ENCODE data around the gene USP17L25. TPM values are rescaled to one million over a fixed set of nuclear protein-coding genes. Genes with fewer than 3 reads are reported as not detected.
"Not testable (repeated sequence)": the region's sequence is repeated elsewhere in the genome, so short reads cannot be mapped to it uniquely, and the experiment has no call there.

USP17L25 gene, protein sequence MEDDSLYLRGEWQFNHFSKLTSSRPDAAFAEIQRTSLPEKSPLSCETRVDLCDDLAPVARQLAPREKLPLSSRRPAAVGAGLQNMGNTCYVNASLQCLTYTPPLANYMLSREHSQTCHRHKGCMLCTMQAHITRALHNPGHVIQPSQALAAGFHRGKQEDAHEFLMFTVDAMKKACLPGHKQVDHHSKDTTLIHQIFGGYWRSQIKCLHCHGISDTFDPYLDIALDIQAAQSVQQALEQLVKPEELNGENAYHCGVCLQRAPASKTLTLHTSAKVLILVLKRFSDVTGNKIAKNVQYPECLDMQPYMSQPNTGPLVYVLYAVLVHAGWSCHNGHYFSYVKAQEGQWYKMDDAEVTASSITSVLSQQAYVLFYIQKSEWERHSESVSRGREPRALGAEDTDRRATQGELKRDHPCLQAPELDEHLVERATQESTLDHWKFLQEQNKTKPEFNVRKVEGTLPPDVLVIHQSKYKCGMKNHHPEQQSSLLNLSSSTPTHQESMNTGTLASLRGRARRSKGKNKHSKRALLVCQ
- total RNA-seq (2022): not detected in 2 replicates
- not detected for Bru-seq, nascent RNA
- not detected for BruChase-seq, experiment 1, labeled RNA remaining after a 6-hour chase
- not detected for BruChase-seq, experiment 2, labeled RNA remaining after a 2-hour chase
- long read RNA-seq: 0 reads

DNA sequence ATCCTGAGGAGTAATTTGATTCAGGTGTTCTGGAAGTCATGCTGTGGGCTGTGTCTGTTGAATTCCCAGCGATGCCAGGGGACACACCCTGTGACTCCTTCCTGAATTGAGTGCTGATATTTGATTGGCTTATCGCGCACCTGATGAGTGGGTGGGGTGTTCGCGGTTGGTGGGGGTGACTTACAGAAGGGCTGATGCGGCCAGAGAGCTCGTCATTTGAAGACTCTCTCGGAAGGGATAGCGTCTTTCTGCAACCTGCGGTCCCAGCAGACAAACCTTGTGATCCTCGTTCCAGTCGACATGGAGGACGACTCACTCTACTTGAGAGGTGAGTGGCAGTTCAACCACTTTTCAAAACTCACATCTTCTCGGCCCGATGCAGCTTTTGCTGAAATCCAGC lies at the start of gene USP17L25:
USP17L25 (plus strand) TSS at position 301 of the 400 bp plus-strand sequence; CDS start at position 301, 0 bp downstream.
- intact Hi-C loops (cut with micrococcal nuclease); CTCF ChIA-PET; H3K27me3 Mint-ChIP-seq (ENCODE audit: insufficient read depth, unreplicated experiment); POLR2A ChIA-PET; H3K36me3 Mint-ChIP-seq (ENCODE audit: insufficient read depth, unreplicated experiment); H3K9me3 Mint-ChIP-seq (ENCODE audit: unreplicated experiment); H3K27ac Mint-ChIP-seq (ENCODE audit: low read depth, unreplicated experiment); BruUV-seq (replicated peaks); DNase-seq (ENCODE audit: unreplicated experiment); H3K4me1 Mint-ChIP-seq (ENCODE audit: insufficient read depth, unreplicated experiment); H3K4me3 Mint-ChIP-seq (ENCODE audit: unreplicated experiment): not testable (repeated sequence)

DNA sequence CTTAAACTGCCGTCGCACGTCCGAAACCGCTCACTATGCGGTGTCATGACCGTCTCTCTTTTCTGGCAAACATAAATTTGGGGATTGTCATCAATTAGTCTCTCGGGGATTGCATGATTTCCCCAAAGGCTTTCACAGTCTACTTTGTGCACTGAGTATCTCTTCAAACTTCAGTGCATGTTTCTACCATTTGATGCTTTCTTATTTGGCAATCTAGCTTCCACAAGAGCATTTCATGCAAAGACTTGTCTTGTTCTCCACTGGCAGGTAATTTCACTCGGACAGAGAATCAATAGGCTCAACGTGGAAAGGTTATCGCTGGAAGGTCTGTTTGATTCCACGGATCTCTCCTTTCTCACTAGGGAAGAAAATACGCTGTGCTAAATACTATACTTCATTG lies 5.5 kb upstream of the USP17L25 start:
- DNase-seq (ENCODE audit: unreplicated experiment); H3K27ac Mint-ChIP-seq (ENCODE audit: low read depth, unreplicated experiment); intact Hi-C loops (cut with micrococcal nuclease); H3K9me3 Mint-ChIP-seq (ENCODE audit: unreplicated experiment); BruUV-seq (replicated peaks); H3K4me1 Mint-ChIP-seq (ENCODE audit: insufficient read depth, unreplicated experiment); H3K4me3 Mint-ChIP-seq (ENCODE audit: unreplicated experiment); POLR2A ChIA-PET; H3K36me3 Mint-ChIP-seq (ENCODE audit: insufficient read depth, unreplicated experiment); H3K27me3 Mint-ChIP-seq (ENCODE audit: insufficient read depth, unreplicated experiment); CTCF ChIA-PET: not testable (repeated sequence)

DNA sequence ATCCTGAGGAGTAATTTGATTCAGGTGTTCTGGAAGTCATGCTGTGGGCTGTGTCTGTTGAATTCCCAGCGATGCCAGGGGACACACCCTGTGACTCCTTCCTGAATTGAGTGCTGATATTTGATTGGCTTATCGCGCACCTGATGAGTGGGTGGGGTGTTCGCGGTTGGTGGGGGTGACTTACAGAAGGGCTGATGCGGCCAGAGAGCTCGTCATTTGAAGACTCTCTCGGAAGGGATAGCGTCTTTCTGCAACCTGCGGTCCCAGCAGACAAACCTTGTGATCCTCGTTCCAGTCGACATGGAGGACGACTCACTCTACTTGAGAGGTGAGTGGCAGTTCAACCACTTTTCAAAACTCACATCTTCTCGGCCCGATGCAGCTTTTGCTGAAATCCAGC lies 4.8 kb upstream of the USP17L25 start, which contains the start of gene USP17L24:
USP17L24 (plus strand) TSS at position 301 of the 400 bp plus-strand sequence; CDS start at position 301, 0 bp downstream.
- H3K27me3 Mint-ChIP-seq (ENCODE audit: insufficient read depth, unreplicated experiment); POLR2A ChIA-PET; intact Hi-C loops (cut with micrococcal nuclease); BruUV-seq (replicated peaks); CTCF ChIA-PET; DNase-seq (ENCODE audit: unreplicated experiment); H3K36me3 Mint-ChIP-seq (ENCODE audit: insufficient read depth, unreplicated experiment); H3K27ac Mint-ChIP-seq (ENCODE audit: low read depth, unreplicated experiment); H3K4me1 Mint-ChIP-seq (ENCODE audit: insufficient read depth, unreplicated experiment); H3K9me3 Mint-ChIP-seq (ENCODE audit: unreplicated experiment); H3K4me3 Mint-ChIP-seq (ENCODE audit: unreplicated experiment): not testable (repeated sequence)

DNA sequence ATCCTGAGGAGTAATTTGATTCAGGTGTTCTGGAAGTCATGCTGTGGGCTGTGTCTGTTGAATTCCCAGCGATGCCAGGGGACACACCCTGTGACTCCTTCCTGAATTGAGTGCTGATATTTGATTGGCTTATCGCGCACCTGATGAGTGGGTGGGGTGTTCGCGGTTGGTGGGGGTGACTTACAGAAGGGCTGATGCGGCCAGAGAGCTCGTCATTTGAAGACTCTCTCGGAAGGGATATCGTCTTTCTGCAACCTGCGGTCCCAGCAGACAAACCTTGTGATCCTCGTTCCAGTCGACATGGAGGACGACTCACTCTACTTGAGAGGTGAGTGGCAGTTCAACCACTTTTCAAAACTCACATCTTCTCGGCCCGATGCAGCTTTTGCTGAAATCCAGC lies 4.6 kb downstream of the USP17L25 start, which contains the start of gene USP17L26:
USP17L26 (plus strand) TSS at position 301 of the 400 bp plus-strand sequence; CDS start at position 301, 0 bp downstream.
- DNase-seq (ENCODE audit: unreplicated experiment); H3K27ac Mint-ChIP-seq (ENCODE audit: low read depth, unreplicated experiment); H3K4me1 Mint-ChIP-seq (ENCODE audit: insufficient read depth, unreplicated experiment); POLR2A ChIA-PET; H3K36me3 Mint-ChIP-seq (ENCODE audit: insufficient read depth, unreplicated experiment); BruUV-seq (replicated peaks); H3K27me3 Mint-ChIP-seq (ENCODE audit: insufficient read depth, unreplicated experiment); H3K4me3 Mint-ChIP-seq (ENCODE audit: unreplicated experiment); intact Hi-C loops (cut with micrococcal nuclease); H3K9me3 Mint-ChIP-seq (ENCODE audit: unreplicated experiment); CTCF ChIA-PET: not testable (repeated sequence)

DNA sequence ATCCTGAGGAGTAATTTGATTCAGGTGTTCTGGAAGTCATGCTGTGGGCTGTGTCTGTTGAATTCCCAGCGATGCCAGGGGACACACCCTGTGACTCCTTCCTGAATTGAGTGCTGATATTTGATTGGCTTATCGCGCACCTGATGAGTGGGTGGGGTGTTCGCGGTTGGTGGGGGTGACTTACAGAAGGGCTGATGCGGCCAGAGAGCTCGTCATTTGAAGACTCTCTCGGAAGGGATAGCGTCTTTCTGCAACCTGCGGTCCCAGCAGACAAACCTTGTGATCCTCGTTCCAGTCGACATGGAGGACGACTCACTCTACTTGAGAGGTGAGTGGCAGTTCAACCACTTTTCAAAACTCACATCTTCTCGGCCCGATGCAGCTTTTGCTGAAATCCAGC lies 9.4 kb downstream of the USP17L25 start, which contains the start of gene USP17L5:
USP17L5 (plus strand) TSS at position 301 of the 400 bp plus-strand sequence; CDS start at position 301, 0 bp downstream.
- POLR2A ChIA-PET; BruUV-seq (replicated peaks): not testable (repeated sequence)

DNA sequence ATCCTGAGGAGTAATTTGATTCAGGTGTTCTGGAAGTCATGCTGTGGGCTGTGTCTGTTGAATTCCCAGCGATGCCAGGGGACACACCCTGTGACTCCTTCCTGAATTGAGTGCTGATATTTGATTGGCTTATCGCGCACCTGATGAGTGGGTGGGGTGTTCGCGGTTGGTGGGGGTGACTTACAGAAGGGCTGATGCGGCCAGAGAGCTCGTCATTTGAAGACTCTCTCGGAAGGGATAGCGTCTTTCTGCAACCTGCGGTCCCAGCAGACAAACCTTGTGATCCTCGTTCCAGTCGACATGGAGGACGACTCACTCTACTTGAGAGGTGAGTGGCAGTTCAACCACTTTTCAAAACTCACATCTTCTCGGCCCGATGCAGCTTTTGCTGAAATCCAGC lies 14.1 kb downstream of the USP17L25 start, which contains the start of gene USP17L27:
USP17L27 (plus strand) TSS at position 301 of the 400 bp plus-strand sequence; CDS start at position 301, 0 bp downstream.
- H3K4me1 Mint-ChIP-seq (ENCODE audit: insufficient read depth, unreplicated experiment); H3K36me3 Mint-ChIP-seq (ENCODE audit: insufficient read depth, unreplicated experiment); H3K27me3 Mint-ChIP-seq (ENCODE audit: insufficient read depth, unreplicated experiment); DNase-seq (ENCODE audit: unreplicated experiment); POLR2A ChIA-PET; intact Hi-C loops (cut with micrococcal nuclease); BruUV-seq (replicated peaks); H3K4me3 Mint-ChIP-seq (ENCODE audit: unreplicated experiment); H3K27ac Mint-ChIP-seq (ENCODE audit: low read depth, unreplicated experiment); CTCF ChIA-PET; H3K9me3 Mint-ChIP-seq (ENCODE audit: unreplicated experiment): not testable (repeated sequence)

More for the DNA sequence above, 9.4 kb downstream of the USP17L25 start, which contains the start of gene USP17L5:
- H3K27ac Mint-ChIP-seq (ENCODE audit: low read depth, unreplicated experiment); CTCF ChIA-PET; H3K4me1 Mint-ChIP-seq (ENCODE audit: insufficient read depth, unreplicated experiment); DNase-seq (ENCODE audit: unreplicated experiment); H3K36me3 Mint-ChIP-seq (ENCODE audit: insufficient read depth, unreplicated experiment); H3K4me3 Mint-ChIP-seq (ENCODE audit: unreplicated experiment); H3K27me3 Mint-ChIP-seq (ENCODE audit: insufficient read depth, unreplicated experiment); intact Hi-C loops (cut with micrococcal nuclease); H3K9me3 Mint-ChIP-seq (ENCODE audit: unreplicated experiment): not testable (repeated sequence)

DNA sequence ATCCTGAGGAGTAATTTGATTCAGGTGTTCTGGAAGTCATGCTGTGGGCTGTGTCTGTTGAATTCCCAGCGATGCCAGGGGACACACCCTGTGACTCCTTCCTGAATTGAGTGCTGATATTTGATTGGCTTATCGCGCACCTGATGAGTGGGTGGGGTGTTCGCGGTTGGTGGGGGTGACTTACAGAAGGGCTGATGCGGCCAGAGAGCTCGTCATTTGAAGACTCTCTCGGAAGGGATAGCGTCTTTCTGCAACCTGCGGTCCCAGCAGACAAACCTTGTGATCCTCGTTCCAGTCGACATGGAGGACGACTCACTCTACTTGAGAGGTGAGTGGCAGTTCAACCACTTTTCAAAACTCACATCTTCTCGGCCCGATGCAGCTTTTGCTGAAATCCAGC lies 18.9 kb downstream of the USP17L25 start, which contains the start of gene USP17L28:
USP17L28 (plus strand) TSS at position 301 of the 400 bp plus-strand sequence; CDS start at position 301, 0 bp downstream.
- H3K9me3 Mint-ChIP-seq (ENCODE audit: unreplicated experiment); CTCF ChIA-PET; H3K27me3 Mint-ChIP-seq (ENCODE audit: insufficient read depth, unreplicated experiment); POLR2A ChIA-PET; intact Hi-C loops (cut with micrococcal nuclease); BruUV-seq (replicated peaks); H3K4me3 Mint-ChIP-seq (ENCODE audit: unreplicated experiment); H3K36me3 Mint-ChIP-seq (ENCODE audit: insufficient read depth, unreplicated experiment); DNase-seq (ENCODE audit: unreplicated experiment); H3K27ac Mint-ChIP-seq (ENCODE audit: low read depth, unreplicated experiment); H3K4me1 Mint-ChIP-seq (ENCODE audit: insufficient read depth, unreplicated experiment): not testable (repeated sequence)

DNA sequence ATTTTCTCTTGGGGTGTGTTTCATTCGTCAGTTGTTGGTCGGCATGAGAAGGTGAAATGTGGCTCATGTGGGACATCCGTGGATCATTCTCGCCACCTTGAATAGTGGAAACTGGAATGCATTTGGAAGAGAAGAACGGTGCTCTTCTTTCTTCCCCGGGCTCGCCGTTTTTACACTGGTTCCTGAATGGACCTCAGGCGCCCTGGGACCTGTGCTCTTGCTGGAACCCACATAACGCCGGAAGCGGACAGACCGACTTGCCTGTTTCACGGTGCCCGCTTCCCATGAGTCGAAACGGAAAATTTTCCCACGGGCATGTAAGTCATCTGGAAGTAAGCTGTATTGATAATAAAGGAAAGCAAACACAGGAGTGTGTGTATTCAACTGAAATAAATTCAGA lies 21.2 kb downstream of the USP17L25 start:
- H3K36me3 Mint-ChIP-seq (ENCODE audit: insufficient read depth, unreplicated experiment); CTCF ChIA-PET; H3K27ac Mint-ChIP-seq (ENCODE audit: low read depth, unreplicated experiment); BruUV-seq (replicated peaks); H3K4me3 Mint-ChIP-seq (ENCODE audit: unreplicated experiment); DNase-seq (ENCODE audit: unreplicated experiment); POLR2A ChIA-PET; H3K27me3 Mint-ChIP-seq (ENCODE audit: insufficient read depth, unreplicated experiment); H3K4me1 Mint-ChIP-seq (ENCODE audit: insufficient read depth, unreplicated experiment); intact Hi-C loops (cut with micrococcal nuclease); H3K9me3 Mint-ChIP-seq (ENCODE audit: unreplicated experiment): not testable (repeated sequence)

DNA sequence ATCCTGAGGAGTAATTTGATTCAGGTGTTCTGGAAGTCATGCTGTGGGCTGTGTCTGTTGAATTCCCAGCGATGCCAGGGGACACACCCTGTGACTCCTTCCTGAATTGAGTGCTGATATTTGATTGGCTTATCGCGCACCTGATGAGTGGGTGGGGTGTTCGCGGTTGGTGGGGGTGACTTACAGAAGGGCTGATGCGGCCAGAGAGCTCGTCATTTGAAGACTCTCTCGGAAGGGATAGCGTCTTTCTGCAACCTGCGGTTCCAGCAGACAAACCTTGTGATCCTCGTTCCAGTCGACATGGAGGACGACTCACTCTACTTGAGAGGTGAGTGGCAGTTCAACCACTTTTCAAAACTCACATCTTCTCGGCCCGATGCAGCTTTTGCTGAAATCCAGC lies 23.6 kb downstream of the USP17L25 start, which contains the start of gene USP17L29:
USP17L29 (plus strand) TSS at position 301 of the 400 bp plus-strand sequence; CDS start at position 301, 0 bp downstream.
- H3K36me3 Mint-ChIP-seq (ENCODE audit: insufficient read depth, unreplicated experiment); H3K4me1 Mint-ChIP-seq (ENCODE audit: insufficient read depth, unreplicated experiment); CTCF ChIA-PET; H3K9me3 Mint-ChIP-seq (ENCODE audit: unreplicated experiment); BruUV-seq (replicated peaks); DNase-seq (ENCODE audit: unreplicated experiment); H3K4me3 Mint-ChIP-seq (ENCODE audit: unreplicated experiment); intact Hi-C loops (cut with micrococcal nuclease); H3K27me3 Mint-ChIP-seq (ENCODE audit: insufficient read depth, unreplicated experiment); POLR2A ChIA-PET; H3K27ac Mint-ChIP-seq (ENCODE audit: low read depth, unreplicated experiment): not testable (repeated sequence)

Data from MCF 10A (cell line).